ENCODE data around the gene SAE1.

The SAE1 gene

GRCh38 chr19:47231215-47232054 is 100.8 kb downstream of the SAE1 start:
- H3K27ac ChIP-seq, result peak overlapping the region; percentile 80
- TF ChIP-seq ZFX (IDR thresholded peaks at IDR 0.05), result no peak
- TF ChIP-seq, protein P1, sequence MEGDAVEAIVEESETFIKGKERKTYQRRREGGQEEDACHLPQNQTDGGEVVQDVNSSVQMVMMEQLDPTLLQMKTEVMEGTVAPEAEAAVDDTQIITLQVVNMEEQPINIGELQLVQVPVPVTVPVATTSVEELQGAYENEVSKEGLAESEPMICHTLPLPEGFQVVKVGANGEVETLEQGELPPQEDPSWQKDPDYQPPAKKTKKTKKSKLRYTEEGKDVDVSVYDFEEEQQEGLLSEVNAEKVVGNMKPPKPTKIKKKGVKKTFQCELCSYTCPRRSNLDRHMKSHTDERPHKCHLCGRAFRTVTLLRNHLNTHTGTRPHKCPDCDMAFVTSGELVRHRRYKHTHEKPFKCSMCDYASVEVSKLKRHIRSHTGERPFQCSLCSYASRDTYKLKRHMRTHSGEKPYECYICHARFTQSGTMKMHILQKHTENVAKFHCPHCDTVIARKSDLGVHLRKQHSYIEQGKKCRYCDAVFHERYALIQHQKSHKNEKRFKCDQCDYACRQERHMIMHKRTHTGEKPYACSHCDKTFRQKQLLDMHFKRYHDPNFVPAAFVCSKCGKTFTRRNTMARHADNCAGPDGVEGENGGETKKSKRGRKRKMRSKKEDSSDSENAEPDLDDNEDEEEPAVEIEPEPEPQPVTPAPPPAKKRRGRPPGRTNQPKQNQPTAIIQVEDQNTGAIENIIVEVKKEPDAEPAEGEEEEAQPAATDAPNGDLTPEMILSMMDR (conservative IDR thresholded peaks at IDR 0.05), result no peak

DNA sequence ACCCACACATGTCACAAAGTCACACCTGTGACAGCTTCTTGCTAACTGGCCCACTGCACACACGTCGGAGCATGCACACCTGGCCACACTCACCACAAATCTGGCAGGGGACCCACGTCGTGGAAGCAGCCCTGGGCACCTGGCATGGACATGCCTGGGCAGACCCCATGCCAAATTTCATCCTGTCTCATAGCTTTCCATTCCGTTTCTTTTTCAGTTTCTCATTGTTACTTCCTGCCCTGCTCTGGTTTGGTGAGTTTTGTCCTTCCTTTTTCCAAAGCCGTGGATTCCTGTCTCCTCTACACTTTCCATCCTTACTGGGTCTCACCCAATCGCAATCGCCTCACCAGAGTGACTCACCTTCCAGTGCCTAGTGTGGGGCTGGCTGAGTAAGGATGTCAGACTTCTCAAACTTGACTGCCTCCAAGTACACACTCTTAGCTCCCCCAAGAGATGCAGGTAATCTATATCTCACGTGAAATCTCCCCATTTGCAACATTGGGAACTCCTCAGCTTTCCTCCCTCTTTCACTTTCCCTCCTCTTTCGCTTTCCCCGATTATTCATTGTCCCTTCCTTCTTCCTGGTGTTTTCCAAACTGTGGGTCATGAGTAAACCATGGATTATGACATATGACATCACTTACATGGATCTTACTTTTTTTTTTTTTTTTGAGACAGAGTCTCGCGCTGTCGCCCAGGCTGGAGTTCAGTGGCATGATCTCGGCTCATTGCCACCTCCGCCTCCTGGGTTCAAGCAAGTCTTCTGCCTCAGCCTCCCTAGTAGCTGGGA is 102.0 kb downstream of the SAE1 start:
- H3K27ac ChIP-seq, result peak overlapping the region; percentile 80
- TF ChIP-seq ZFX (IDR thresholded peaks at IDR 0.05), result no peak
- TF ChIP-seq, protein P1 (conservative IDR thresholded peaks at IDR 0.05), result no peak

DNA sequence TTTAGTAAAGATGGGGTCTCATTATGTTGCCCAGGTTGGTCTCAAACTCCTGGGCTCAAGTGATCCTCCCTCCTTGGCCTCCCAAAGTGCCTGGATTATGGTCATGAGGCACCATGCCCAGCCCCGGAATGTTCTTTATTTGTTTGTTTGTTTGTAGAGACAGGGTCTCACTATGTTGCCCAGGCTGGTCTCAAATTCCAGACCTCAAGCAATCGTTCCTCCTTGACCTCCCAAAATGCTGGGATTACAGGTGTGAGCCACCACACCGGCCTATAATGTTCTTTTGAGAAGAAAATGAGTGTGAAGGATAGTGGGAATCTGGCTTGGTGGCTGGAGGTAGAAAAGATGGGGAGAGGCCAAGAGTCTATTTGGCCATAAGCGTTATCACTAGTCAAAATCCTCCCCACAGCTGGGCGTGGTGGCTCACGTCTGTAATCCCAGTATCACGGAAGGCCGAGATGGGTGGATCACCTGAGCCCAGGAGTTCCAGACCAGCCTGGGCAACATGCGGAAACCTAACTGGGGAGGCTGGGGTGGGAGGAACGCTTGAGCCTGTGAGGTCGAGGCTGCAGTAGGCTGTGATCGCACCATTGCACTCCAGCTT is 105.5 kb downstream of the SAE1 start:
- no peak for TF ChIP-seq ZFX (IDR thresholded peaks at IDR 0.05)
- TF ChIP-seq, protein P1 (conservative IDR thresholded peaks at IDR 0.05), result no peak

GRCh38 chr19:47239152-47239551 is 108.5 kb downstream of the SAE1 start:
- TF ChIP-seq, protein P1 (conservative IDR thresholded peaks at IDR 0.05), result no peak
- TF ChIP-seq ZFX (IDR thresholded peaks at IDR 0.05), result no peak
- H3K27ac ChIP-seq, result no peak overlapping the region

More for the DNA sequence above, 105.5 kb downstream of the SAE1 start:
- no peak overlapping the region for H3K27ac ChIP-seq

DNA sequence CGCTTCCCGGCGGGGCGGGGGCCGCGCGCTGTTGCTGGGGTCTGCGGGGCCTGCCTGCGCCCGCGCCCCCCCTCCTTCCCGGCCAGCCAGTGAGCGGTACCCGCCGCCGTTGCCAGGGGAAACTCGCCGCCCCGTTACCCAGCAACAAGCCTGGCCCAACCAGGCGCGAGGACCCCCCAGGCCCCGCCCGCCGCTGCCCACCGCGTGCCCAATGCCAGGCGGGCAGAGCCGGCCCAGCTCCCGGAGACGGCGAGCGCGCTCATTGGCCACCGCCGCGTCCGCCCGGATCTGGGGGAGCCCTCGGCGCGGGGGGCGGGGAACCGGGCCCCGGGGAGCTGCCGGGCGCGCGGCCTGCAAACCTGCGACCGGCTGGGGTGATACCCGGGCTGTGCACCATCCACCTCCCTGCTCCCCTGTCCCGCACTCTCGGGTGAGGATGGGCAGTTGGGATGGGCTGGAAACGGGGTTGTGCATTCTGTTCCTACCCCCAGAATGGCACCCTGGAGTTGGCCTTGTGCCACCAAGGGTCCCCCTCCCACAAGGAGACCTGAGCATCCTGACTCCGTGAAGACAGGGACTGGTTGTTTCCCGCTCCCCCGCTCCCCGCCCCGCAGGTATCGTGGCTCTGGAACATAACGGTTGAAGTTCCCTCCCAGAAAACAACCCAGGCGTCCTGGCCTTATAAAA is 109.1 kb downstream of the SAE1 start:
- no peak overlapping the region for H3K27ac ChIP-seq
- no peak for TF ChIP-seq ZFX (IDR thresholded peaks at IDR 0.05)
- TF ChIP-seq, protein P1 (conservative IDR thresholded peaks at IDR 0.05), result no peak

DNA sequence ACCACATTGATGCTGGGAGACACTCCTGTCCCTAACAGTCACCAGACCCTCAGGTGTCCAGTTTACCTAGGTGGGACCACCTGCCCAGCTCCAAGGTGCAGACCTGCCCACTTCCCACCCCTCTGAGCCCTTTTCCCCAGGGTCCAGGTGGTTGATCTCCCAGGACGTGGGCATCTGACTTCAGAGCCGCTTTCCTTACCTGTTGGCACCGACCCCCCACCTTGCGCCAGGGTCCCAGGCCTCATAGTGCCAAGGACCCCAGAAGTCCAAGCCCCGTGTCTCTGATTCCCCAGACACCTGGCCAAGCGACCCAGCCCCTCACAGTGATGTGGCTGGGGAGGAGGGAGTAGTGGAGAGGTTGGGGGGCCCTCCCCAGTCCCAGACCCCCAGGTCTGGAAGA is 109.9 kb downstream of the SAE1 start:
- TF ChIP-seq, protein P1 (conservative IDR thresholded peaks at IDR 0.05), result no peak
- no peak for TF ChIP-seq ZFX (IDR thresholded peaks at IDR 0.05)
- peak overlapping the region; percentile 53 for H3K27ac ChIP-seq
